Measurements from ENCODE around the gene PCDHB10.
"Not testable (repeated sequence)": the region's sequence is repeated elsewhere in the genome, so short reads cannot be mapped to it uniquely, and the experiment has no call there.

Gene PCDHB10

GRCh38 chr5:141192110-141192725 lies at the start of gene PCDHB10:
Gene PCDHB10 (plus strand): TSS chr5:141192353. CDS start chr5:141192553, 200 bp downstream.
- DNase-seq (ENCODE audit: low read depth): no peak

GRCh38 chr5:141149812-141150211 lies 42.3 kb upstream of the PCDHB10 start, which contains the start of gene PCDHB6:
Gene PCDHB6 (plus strand): TSS chr5:141150057. CDS start chr5:141150258, 201 bp downstream.
- no peak for DNase-seq (ENCODE audit: low read depth)

GRCh38 chr5:141150224-141150992 lies 41.7 kb upstream of the PCDHB10 start:
- no peak for DNase-seq (ENCODE audit: low read depth)

- no peak for DNase-seq (ENCODE audit: low read depth)
Observed at GRCh38 chr5:141150993-141151325, 41.2 kb upstream of the PCDHB10 start.

- DNase-seq (ENCODE audit: low read depth): not testable (repeated sequence)
Observed at GRCh38 chr5:141151632-141152031, 40.5 kb upstream of the PCDHB10 start.

- DNase-seq (ENCODE audit: low read depth): not testable (repeated sequence)
Observed at GRCh38 chr5:141152096-141152495, 40.1 kb upstream of the PCDHB10 start.

GRCh38 chr5:141155540-141156374 lies 36.4 kb upstream of the PCDHB10 start:
- DNase-seq (ENCODE audit: low read depth): no peak

GRCh38 chr5:141157356-141157755 lies 34.8 kb upstream of the PCDHB10 start:
- not testable (repeated sequence) for DNase-seq (ENCODE audit: low read depth)

GRCh38 chr5:141157901-141158300 lies 34.3 kb upstream of the PCDHB10 start:
- DNase-seq (ENCODE audit: low read depth): not testable (repeated sequence)

GRCh38 chr5:141172381-141173204 lies 19.6 kb upstream of the PCDHB10 start, which contains the start of gene PCDHB7:
Gene PCDHB7 (plus strand): TSS chr5:141172644. CDS start chr5:141172836, 192 bp downstream.
- no peak for DNase-seq (ENCODE audit: low read depth)

GRCh38 chr5:141174291-141175104 lies 17.7 kb upstream of the PCDHB10 start:
- DNase-seq (ENCODE audit: low read depth): not testable (repeated sequence)

- no peak for DNase-seq (ENCODE audit: low read depth)
Observed at GRCh38 chr5:141175933-141176332, 16.2 kb upstream of the PCDHB10 start.

- not testable (repeated sequence) for DNase-seq (ENCODE audit: low read depth)
Observed at GRCh38 chr5:141177577-141178191, 14.5 kb upstream of the PCDHB10 start, which contains the start of gene PCDHB8. Gene PCDHB8 (plus strand): TSS chr5:141177790. CDS start chr5:141178035, 245 bp downstream.

GRCh38 chr5:141179371-141179770 lies 12.8 kb upstream of the PCDHB10 start:
- DNase-seq (ENCODE audit: low read depth): not testable (repeated sequence)

- DNase-seq (ENCODE audit: low read depth): not testable (repeated sequence)
Observed at GRCh38 chr5:141179876-141180275, 12.3 kb upstream of the PCDHB10 start.

GRCh38 chr5:141180313-141180712 lies 11.8 kb upstream of the PCDHB10 start:
- no peak for DNase-seq (ENCODE audit: low read depth)

- DNase-seq (ENCODE audit: low read depth): no peak
Observed at GRCh38 chr5:141182248-141182647, 9.9 kb upstream of the PCDHB10 start, which contains the start of gene PCDHB16. Gene PCDHB16 (plus strand): TSS chr5:141182387. CDS start chr5:141182560, 173 bp downstream.

GRCh38 chr5:141184117-141184855 lies 7.9 kb upstream of the PCDHB10 start:
- DNase-seq (ENCODE audit: low read depth): not testable (repeated sequence)

- DNase-seq (ENCODE audit: low read depth): no peak
Observed at GRCh38 chr5:141186897-141187512, 5.1 kb upstream of the PCDHB10 start, which contains the start of gene PCDHB9. Gene PCDHB9 (plus strand): TSS chr5:141187161. CDS start chr5:141187319, 158 bp downstream.
